OCI-LY1 (cell line): ENCODE results near the gene SH2D6.
A peak's percentile ranks its signal among the peaks of the same experiment; 100 is the strongest.

Experiments
- H2AFZ ChIP-seq: fragments of 200-600 bp; sonication (generic), shearing (Covaris generic); 2 replicates; pipeline ENCODE4 v1.6.0; 2014; ENCODE audit warnings: antibody characterized with exemption, mild to moderate bottlenecking, low read length
- H3F3A ChIP-seq: fragments of 200-600 bp; sonication (generic), shearing (Covaris generic); 2 replicates; pipeline ENCODE4 v1.6.0; 2014; ENCODE audit warnings: mild to moderate bottlenecking, antibody characterized with exemption, low read length, moderate library complexity; ENCODE audit not compliant: insufficient read depth
- H3K27ac ChIP-seq: fragments of 200-600 bp; sonication (generic); 2 replicates; pipeline ENCODE4 v1.5.1; 2014; ENCODE audit warnings: low read length, mixed run types, mild to moderate bottlenecking, low read depth; ENCODE audit not compliant: poor library complexity, severe bottlenecking
- H3K27me3 ChIP-seq: fragments of 200-600 bp; sonication (generic); 2 replicates; pipeline ENCODE4 v1.6.0; 2014; ENCODE audit warnings: antibody characterized with exemption, mild to moderate bottlenecking, low read length, moderate library complexity; ENCODE audit not compliant: insufficient read depth
- H3K36me3 ChIP-seq: fragments of 200-600 bp; sonication (generic); 2 replicates; pipeline ENCODE4 v1.6.1; 2014; ENCODE audit warnings: mild to moderate bottlenecking, antibody characterized with exemption, low read length, moderate library complexity, mixed read lengths; ENCODE audit not compliant: insufficient read depth
- H3K4me1 ChIP-seq: fragments of 200-600 bp; sonication (generic); 2 replicates; pipeline ENCODE4 v1.5.1; 2014; ENCODE audit warnings: mild to moderate bottlenecking, low read length, moderate library complexity; ENCODE audit not compliant: insufficient read depth, severe bottlenecking
- H3K4me2 ChIP-seq: fragments of 200-600 bp; sonication (generic), shearing (Covaris generic); 2 replicates; pipeline ENCODE4 v1.6.1; 2014; ENCODE audit warnings: low read length
- H3K4me3 ChIP-seq: fragments of 200-600 bp; sonication (generic); 2 replicates; pipeline ENCODE4 v1.5.1; 2014; ENCODE audit warnings: low read length, low read depth, mild to moderate bottlenecking, mixed read lengths; ENCODE audit not compliant: poor library complexity, severe bottlenecking
- H3K79me2 ChIP-seq: fragments of 200-600 bp; shearing (Covaris generic); 2 replicates; pipeline ENCODE4 v1.6.1; 2016; ENCODE audit warnings: mixed run types, low read length, mixed read lengths; ENCODE audit not compliant: insufficient read depth
- H3K9ac ChIP-seq: fragments of 200-600 bp; sonication (generic), shearing (Covaris generic); 2 replicates; pipeline ENCODE4 v1.6.1; 2014; ENCODE audit warnings: mild to moderate bottlenecking, low read length, mixed read lengths
- H3K9me2 ChIP-seq: fragments of 200-600 bp; sonication (generic), shearing (Covaris generic); 2 replicates; pipeline ENCODE4 v1.6.1; 2014; ENCODE audit warnings: low read depth, mild to moderate bottlenecking, low read length, mixed read lengths
- H3K9me3 ChIP-seq: fragments of 200-600 bp; shearing (Covaris generic); 2 replicates; pipeline ENCODE4 v1.6.1; 2014; ENCODE audit warnings: low read length, mixed read lengths
- H4K20me1 ChIP-seq: fragments of 200-600 bp; sonication (generic), shearing (Covaris generic); 2 replicates; pipeline ENCODE4 v1.6.0; 2016; ENCODE audit warnings: mild to moderate bottlenecking, low read length; ENCODE audit not compliant: insufficient read depth
- CTCF ChIP-seq: fragments of 200-600 bp; sonication (generic), shearing (Covaris generic); IDR thresholded peaks from 2 replicates; pipeline ENCODE4 v1.5.1; 2017; ENCODE audit warnings: mild to moderate bottlenecking, antibody characterized with exemption, low read length, moderate library complexity, mixed read lengths
- EZH2 ChIP-seq: fragments of 200-600 bp; sonication (generic), shearing (Covaris generic); IDR thresholded peaks from 2 replicates; pipeline ENCODE4 v1.8.0; 2017; ENCODE audit warnings: borderline replicate concordance, mixed run types, mild to moderate bottlenecking, antibody characterized with exemption, low read length, moderate library complexity, mixed read lengths

Gene SH2D6

GRCh38 chr2:85418132-85419008, at the start of gene SH2D6:
SH2D6 (plus strand) TSS chr2:85418714; CDS start chr2:85429466, 10,752 bp downstream.
- H2AFZ ChIP-seq, result peak within 1 kb of the TSS; percentile 85; the same call in 1 of the 2 replicates
- peak within 1 kb of the TSS; percentile 80 for H3K27ac ChIP-seq
- TF ChIP-seq EZH2 (no peak), CTCF (no peak)
- H3K4me3 ChIP-seq, result peak within 1 kb of the TSS; percentile 76
- H3K9ac ChIP-seq, result peak within 1 kb of the TSS; percentile 82
- peaks cover 40% of the 10 kb centered on the region for H3K4me1 ChIP-seq
- H3K9me3 ChIP-seq, result no peaks in the 10 kb centered on the region
- H4K20me1 ChIP-seq, result no peaks in the 10 kb centered on the region
- no peaks in the 10 kb centered on the region for H3K27me3 ChIP-seq
- no peaks in the 10 kb centered on the region for H3K79me2 ChIP-seq
- peak within 1 kb of the TSS; percentile 93 for H3K4me2 ChIP-seq
- H3K9me2 ChIP-seq, result no peaks in the 10 kb centered on the region
- H3F3A ChIP-seq, result no peaks in the 10 kb centered on the region
- no peaks in the 10 kb centered on the region for H3K36me3 ChIP-seq

GRCh38 chr2:85368921-85369320, 49.6 kb upstream of the SH2D6 start:
- Histone ChIP-seq H3K9ac (no peak overlapping the region), H2AFZ (no peak overlapping the region), H3K4me3 (no peak overlapping the region), H3F3A (no peaks in the 10 kb centered on the region), H3K9me2 (no peaks in the 10 kb centered on the region), H3K79me2 (no peaks in the 10 kb centered on the region), H3K9me3 (no peaks in the 10 kb centered on the region), H3K36me3 (no peaks in the 10 kb centered on the region; the same call in 1 of the 2 replicates), H3K27ac (no peak overlapping the region), H3K4me2 (no peak overlapping the region), H3K27me3 (no peaks in the 10 kb centered on the region), H4K20me1 (no peaks in the 10 kb centered on the region), H3K4me1 (no peaks in the 10 kb centered on the region)
- TF ChIP-seq EZH2 (no peak), CTCF (no peak)

GRCh38 chr2:85369500-85369899, 49.0 kb upstream of the SH2D6 start:
- Histone ChIP-seq H3K27me3 (no peaks in the 10 kb centered on the region), H3K36me3 (no peaks in the 10 kb centered on the region), H3K27ac (no peak overlapping the region), H4K20me1 (no peaks in the 10 kb centered on the region), H3K79me2 (no peaks in the 10 kb centered on the region), H3K9ac (no peak overlapping the region), H3K4me1 (no peaks in the 10 kb centered on the region), H3K4me2 (no peak overlapping the region), H2AFZ (no peak overlapping the region), H3K9me3 (no peaks in the 10 kb centered on the region), H3K4me3 (no peak overlapping the region), H3K9me2 (no peaks in the 10 kb centered on the region), H3F3A (no peaks in the 10 kb centered on the region)
- TF ChIP-seq EZH2 (no peak), CTCF (no peak)
